Tibial nerve (tissue), 4 donors: ENCODE measurements around the gene LGALS9. TPM values are rescaled to one million over a fixed set of nuclear protein-coding genes. Genes with fewer than 3 reads are reported as not detected.
"Not testable (repeated sequence)": the region's sequence is repeated elsewhere in the genome, so short reads cannot be mapped to it uniquely, and the experiment has no call there.

Experiments
- DNase-seq, 2 donors: peaks; one replicate each; pipeline ENCODE4 v3.0.0-alpha.2; 2019; ENCODE audit warnings: low spot score in 2 of 2
- H3K27ac ChIP-seq, 4 donors: fragments of 200-600 bp; sonication (generic) in 3 of 4; one replicate each; pipeline ENCODE4 v1.5.1; 2017 to 2019; ENCODE audit warnings: mild to moderate bottlenecking in 1 of 4
- H3K27me3 ChIP-seq, 2 donors: fragments of 200-600 bp; sonication (generic) in 1 of 2; one replicate each; pipeline versions ENCODE4 v1.5.1 to v1.6.0; 2017 to 2019
- H3K36me3 ChIP-seq, 3 donors: fragments of 200-600 bp; sonication (generic); one replicate each; pipeline ENCODE4 v1.5.1; 2018 to 2019
- H3K4me1 ChIP-seq, 4 donors: fragments of 200-600 bp; sonication (generic) in 3 of 4; one replicate each; pipeline ENCODE4 v1.5.1; 2017 to 2019
- H3K4me3 ChIP-seq, 4 donors: fragments of 200-600 bp; sonication (generic) in 3 of 4; one replicate each; pipeline ENCODE4 v1.5.1; 2017 to 2019; ENCODE audit warnings: mild to moderate bottlenecking in 1 of 4, moderate library complexity in 1 of 4
- H3K9me3 ChIP-seq, 4 donors: fragments of 200-600 bp; sonication (generic) in 3 of 4; one replicate each; pipeline ENCODE4 v1.5.1; 2017 to 2019
- CTCF ChIP-seq, 5 experiments: fragments of 200-600 bp in 3 of 5; fragments of 450-650 bp in 2 of 5; sonication (generic) in 3 of 5; IDR thresholded peaks; one replicate each; pipeline ENCODE4 v1.5.1; 2016 to 2019; ENCODE audit warnings: antibody characterized with exemption in 5 of 5, mild to moderate bottlenecking in 3 of 5, moderate library complexity in 2 of 5
- EP300 ChIP-seq, 2 donors: sonication (generic); formaldehyde crosslinking; IDR thresholded peaks; one replicate each; pipeline ENCODE4 v1.6.1; 2017; ENCODE audit warnings: antibody characterized with exemption in 2 of 2, mild to moderate bottlenecking in 1 of 2
- POLR2A ChIP-seq, 2 donors: fragments of 450-650 bp; IDR thresholded peaks; one replicate each; pipeline ENCODE4 v1.6.1; 2017; ENCODE audit warnings: antibody characterized with exemption in 2 of 2, mild to moderate bottlenecking in 2 of 2, moderate library complexity in 2 of 2
- WGBS, 2 donors: methylation state at CpG; one replicate each; pipeline ENCODE4 v1.1.5; 2018; 5-methylcytosine and 5-hydroxymethylcytosine counted together
- small RNA-seq: library from RNA; depleted of rRNA; stranded (forward); fragments of <200 nt; gene quantifications from one replicate; pipeline ENCODE3, GENCODE V24; 2016
- total RNA-seq, 4 donors: library from RNA; depleted of rRNA; stranded (reverse); fragments of >200 nt; gene quantifications; one replicate each; pipeline ENCODE4 v1.1.0, GENCODE V29; 2016

Gene LGALS9
- total RNA-seq, 4 donors from 2014 or later = 11.9 to 73.5 (median 20.7) TPM

- no peak for DNase-seq
- H3K36me3 ChIP-seq = no peaks in the 10 kb centered on the region
- 77 to 84% methylated on average over 6 of the region's 6 CpGs for WGBS, 2 donors
Observed at GRCh38 chr17:27674335-27674734, 43.3 kb downstream of the LGALS9 start.

GRCh38 chr17:27677191-27677590 lies 46.2 kb downstream of the LGALS9 start:
- 70 to 82% methylated on average over 2 of the region's 2 CpGs for WGBS, 2 donors
- H3K36me3 ChIP-seq = no peaks in the 10 kb centered on the region
- no peak overlapping the region for H3K27ac ChIP-seq
- H3K9me3 ChIP-seq = no peaks in the 10 kb centered on the region
- DNase-seq = no peak
- no peaks in the 10 kb centered on the region for H3K27me3 ChIP-seq
- no peak overlapping the region for H3K4me3 ChIP-seq
- TF ChIP-seq POLR2A (IDR thresholded peaks at IDR 0.05) (no peak), EP300 (IDR thresholded peaks at IDR 0.05) (no peak), CTCF (IDR thresholded peaks at IDR 0.05) (no peak)
- no peaks in the 10 kb centered on the region for H3K4me1 ChIP-seq

More at GRCh38 chr17:27674335-27674734, 43.3 kb downstream of the LGALS9 start:
- Histone ChIP-seq H3K27me3 (no peaks in the 10 kb centered on the region), H3K27ac (no peak overlapping the region), H3K4me1 (no peaks in the 10 kb centered on the region), H3K4me3 (no peak overlapping the region), H3K9me3 (no peaks in the 10 kb centered on the region)
- TF ChIP-seq POLR2A (IDR thresholded peaks at IDR 0.05) (no peak), EP300 (IDR thresholded peaks at IDR 0.05) (no peak), CTCF (IDR thresholded peaks at IDR 0.05) (no peak)

GRCh38 chr17:27686322-27686721 lies 55.3 kb downstream of the LGALS9 start:
- 54 to 71% methylated on average over 3 of the region's 3 CpGs for WGBS, 2 donors

GRCh38 chr17:27690882-27691281 lies 59.9 kb downstream of the LGALS9 start:
- H3K27ac ChIP-seq = no peak overlapping the region
- H3K36me3 ChIP-seq = no peaks in the 10 kb centered on the region
- H3K27me3 ChIP-seq = no peaks in the 10 kb centered on the region
- H3K4me3 ChIP-seq = no peak overlapping the region
- no peak for DNase-seq
- TF ChIP-seq EP300 (IDR thresholded peaks at IDR 0.05) = no peak
- TF ChIP-seq CTCF (IDR thresholded peaks at IDR 0.05) = no peak
- TF ChIP-seq POLR2A (IDR thresholded peaks at IDR 0.05) = no peak
- H3K4me1 ChIP-seq = no peaks in the 10 kb centered on the region
- WGBS, 2 donors = 81 to 93% methylated on average over 1 of the region's 1 CpG
- peaks cover 0 to 30% (median 3%) of the 10 kb centered on the region in 4 donors for H3K9me3 ChIP-seq

More at GRCh38 chr17:27686322-27686721, 55.3 kb downstream of the LGALS9 start:
- H3K4me3 ChIP-seq, DNase-seq, H3K4me1 ChIP-seq, H3K27me3 ChIP-seq, H3K36me3 ChIP-seq, H3K27ac ChIP-seq: not testable (repeated sequence)
- peaks cover 0 to 20% (median 3%) of the 10 kb centered on the region in 4 donors for H3K9me3 ChIP-seq

GRCh38 chr17:27695254-27695814 lies 64.3 kb downstream of the LGALS9 start:
- H3K9me3 ChIP-seq = peaks cover 0 to 21% (median 0%) of the 10 kb centered on the region in 4 donors
- H3K36me3 ChIP-seq, DNase-seq, H3K4me1 ChIP-seq, H3K4me3 ChIP-seq, H3K27ac ChIP-seq, H3K27me3 ChIP-seq: not testable (repeated sequence)
- WGBS, 2 donors = 65 to 73% methylated on average over 2 of the region's 2 CpGs

Small RNAs within 50 kb of the gene (small RNA-seq; reads per million reads assigned to genes)
- gene AC015688.1 (not detected), gene AC015688.2 (not detected), gene AC015688.5 (not detected), gene CPDP1 (not detected)

Other genes starting within 250 kb of the LGALS9 start
- gene KSR1, start 174.7 kb upstream of the LGALS9 start, total RNA-seq = 100 to 1,000 TPM in 1 of 4 donors, 10 to 100 TPM in 3; 45.1 to 110 (median 54.2) TPM
- gene NOS2, start 169.3 kb downstream of the LGALS9 start, total RNA-seq = 1 to 10 TPM in 1 of 4 donors, under 1 TPM in 3; 0.22 to 2.9 (median 0.72) TPM